H9 (cell line): ENCODE data around the gene LRRC8A. TPM values are rescaled to one million over a fixed set of nuclear protein-coding genes. Genes with fewer than 3 reads are reported as not detected.

ENCODE experiments used
- DNase-seq: peaks from one replicate; pipeline ENCODE4 v3.0.0-alpha.2; 2017
- H2AFZ ChIP-seq: one replicate; pipeline ENCODE4 v1.6.1; 2013; ENCODE audit warnings: mild to moderate bottlenecking, low read length, control low read depth, moderate library complexity
- H2AK5ac ChIP-seq: 2 replicates; pipeline ENCODE4 v1.6.1; 2013; ENCODE audit warnings: low read length, control low read depth, mixed read lengths; ENCODE audit not compliant: insufficient read length
- H2BK120ac ChIP-seq: one replicate; pipeline ENCODE4 v1.6.1; 2013; ENCODE audit warnings: low read depth, mild to moderate bottlenecking, low read length, control low read depth, inconsistent platforms; ENCODE audit not compliant: poor library complexity, severe bottlenecking
- H2BK12ac ChIP-seq: 2 replicates; pipeline ENCODE4 v1.6.1; 2013; ENCODE audit warnings: low read length, control low read depth, mixed read lengths, low read depth; ENCODE audit not compliant: insufficient read length
- H2BK15ac ChIP-seq: 2 replicates; pipeline ENCODE4 v1.6.1; 2013; ENCODE audit warnings: low read depth, low read length, control low read depth
- H2BK20ac ChIP-seq: one replicate; pipeline ENCODE4 v1.6.1; 2013; ENCODE audit warnings: low read depth, mild to moderate bottlenecking, low read length, control low read depth, inconsistent platforms; ENCODE audit not compliant: poor library complexity, severe bottlenecking
- H2BK5ac ChIP-seq: 2 replicates; pipeline ENCODE4 v1.6.1; 2013; ENCODE audit warnings: low read length, control low read depth, mixed read lengths; ENCODE audit not compliant: insufficient read length
- H3K14ac ChIP-seq: 2 replicates; pipeline ENCODE4 v1.6.1; 2013; ENCODE audit warnings: low read length, control low read depth; ENCODE audit not compliant: insufficient read depth
- H3K18ac ChIP-seq: 2 replicates; pipeline ENCODE4 v1.6.1; 2013; ENCODE audit warnings: low read depth, mild to moderate bottlenecking, mixed read lengths, low read length, control low read depth; ENCODE audit not compliant: insufficient read length
- H3K23ac ChIP-seq: 2 replicates; pipeline ENCODE4 v1.6.1; 2013; ENCODE audit warnings: low read length, control low read depth, mixed read lengths, low read depth; ENCODE audit not compliant: insufficient read length
- H3K23me2 ChIP-seq: 2 replicates; pipeline ENCODE4 v1.6.1; 2013; ENCODE audit warnings: low read depth, mild to moderate bottlenecking, mixed read lengths, low read length, control low read depth; ENCODE audit not compliant: insufficient read length, poor library complexity, severe bottlenecking
- H3K27ac ChIP-seq: 2 replicates; pipeline ENCODE4 v1.5.1; 2013; ENCODE audit warnings: low read length, control low read depth, mixed read lengths, low read depth; ENCODE audit not compliant: insufficient read length
- H3K27me3 ChIP-seq: 2 replicates; pipeline ENCODE4 v1.6.1; 2013; ENCODE audit warnings: low read length, control low read depth, inconsistent platforms; ENCODE audit not compliant: insufficient read depth
- H3K4ac ChIP-seq: 2 replicates; pipeline ENCODE4 v1.6.1; 2013; ENCODE audit warnings: low read depth, mild to moderate bottlenecking, control low read depth, inconsistent platforms, low read length, moderate library complexity
- H3K4me1 ChIP-seq: 2 replicates; pipeline ENCODE4 v1.6.1; 2013; ENCODE audit warnings: low read length, control low read depth, inconsistent platforms; ENCODE audit not compliant: insufficient read depth
- H3K4me2 ChIP-seq: 2 replicates; pipeline ENCODE4 v1.6.1; 2013; ENCODE audit warnings: low read length, control low read depth, mixed read lengths; ENCODE audit not compliant: insufficient read length, insufficient read depth
- H3K56ac ChIP-seq: 2 replicates; pipeline ENCODE4 v1.6.1; 2013; ENCODE audit warnings: low read depth, mild to moderate bottlenecking, mixed read lengths, low read length, control low read depth; ENCODE audit not compliant: insufficient read length
- H3K79me1 ChIP-seq: 2 replicates; pipeline ENCODE4 v1.6.1; 2013; ENCODE audit warnings: low read depth, mild to moderate bottlenecking, moderate library complexity, low read length, control low read depth, inconsistent platforms; ENCODE audit not compliant: insufficient read depth, poor library complexity, severe bottlenecking
- H3K79me2 ChIP-seq: 2 replicates; pipeline ENCODE4 v1.6.1; 2013; ENCODE audit warnings: low read length, control low read depth, inconsistent platforms; ENCODE audit not compliant: insufficient read depth
- H3K9ac ChIP-seq: 2 replicates; pipeline ENCODE4 v1.6.1; 2013; ENCODE audit warnings: low read length, control low read depth, mixed read lengths; ENCODE audit not compliant: insufficient read length; ENCODE audit errors: extremely low read depth
- H3K9me3 ChIP-seq: one replicate; pipeline ENCODE4 v1.6.1; 2013; ENCODE audit warnings: low read depth, low read length, inconsistent platforms; ENCODE audit not compliant: control insufficient read depth
- H3T11ph ChIP-seq: one replicate; pipeline ENCODE4 v1.6.1; 2013; ENCODE audit warnings: mild to moderate bottlenecking, low read length, control low read depth, inconsistent platforms
- H4K20me1 ChIP-seq: one replicate; pipeline ENCODE4 v1.6.1; 2013; ENCODE audit not compliant: control insufficient read depth, insufficient read length, insufficient read depth
- H4K5ac ChIP-seq: 2 replicates; pipeline ENCODE4 v1.6.1; 2013; ENCODE audit warnings: low read depth, mild to moderate bottlenecking, mixed read lengths, low read length, control low read depth; ENCODE audit not compliant: insufficient read length
- H4K8ac ChIP-seq: replicated peaks from 2 replicates; pipeline ENCODE4 v1.6.1; 2013; ENCODE audit warnings: low read length, control low read depth, mixed read lengths, low read depth; ENCODE audit not compliant: insufficient read length
- H4K91ac ChIP-seq: 2 replicates; pipeline ENCODE4 v1.6.1; 2013; ENCODE audit warnings: low read depth, mild to moderate bottlenecking, moderate library complexity, mixed read lengths, low read length, control low read depth; ENCODE audit not compliant: insufficient read length
- H3K27ac Mint-ChIP-seq, 3 experiments: 2 replicates in 2 of 3; 3 replicates in 1 of 3; pipeline ENCODE4 v1.8.0; 2020 to 2021; ENCODE audit warnings: mixed read lengths in 3 of 3, mild to moderate bottlenecking in 1 of 3, moderate library complexity in 1 of 3
- H3K27me3 Mint-ChIP-seq: 2 replicates; pipeline ENCODE4 v1.8.0; 2021; ENCODE audit warnings: low read depth, mild to moderate bottlenecking, moderate library complexity, mixed read lengths
- H3K36me3 Mint-ChIP-seq, 3 experiments: 2 replicates in 2 of 3; 3 replicates in 1 of 3; pipeline ENCODE4 v1.8.0; 2020 to 2021; ENCODE audit warnings: low read depth in 3 of 3, mixed read lengths in 3 of 3; ENCODE audit not compliant: insufficient read depth in 1 of 3
- H3K4me1 Mint-ChIP-seq, 2 experiments: 2 replicates each; pipeline ENCODE4 v1.8.0; 2020; ENCODE audit warnings: mixed read lengths in 2 of 2
- H3K4me3 Mint-ChIP-seq, 2 experiments: 2 replicates in 1 of 2; 3 replicates in 1 of 2; pipeline ENCODE4 v1.8.0; 2020 to 2021; ENCODE audit warnings: mild to moderate bottlenecking in 2 of 2, mixed read lengths in 2 of 2, moderate library complexity in 1 of 2
- H3K9me3 Mint-ChIP-seq, 2 experiments: 2 replicates in 1 of 2; 3 replicates in 1 of 2; pipeline ENCODE4 v1.8.0; 2020; ENCODE audit warnings: mild to moderate bottlenecking in 2 of 2, mixed read lengths in 2 of 2, moderate library complexity in 1 of 2
- CTCF ChIP-seq: fragments of 200-600 bp; sonication (generic); conservative IDR thresholded peaks from 3 replicates; pipeline ENCODE4 v1.8.0; 2021; ENCODE audit warnings: antibody characterized with exemption, mild to moderate bottlenecking
- WGBS: extraction: QIAGEN DNeasy Blood & Tissue Kit; methylation state at CpG from one replicate; pipeline ENCODE4 v1.1.7; 2013; ENCODE audit warnings: missing lambda C conversion rate, low lambda C conversion rate, mixed read lengths; ENCODE audit not compliant: insufficient read length; ENCODE audit errors: extremely low coverage; 5-methylcytosine and 5-hydroxymethylcytosine counted together
- total RNA-seq: library from RNA; stranded (reverse); gene quantifications from 2 replicates; pipeline ENCODE4 v1.2.1, GENCODE V29; 2021

Gene LRRC8A
- total RNA-seq, 1 experiment from 2014 or later, result 76.0 TPM

- H3K4me2 ChIP-seq, result no peak overlapping the region
- peaks cover 12% of the 10 kb centered on the region; the same call in 1 of the 2 replicates for H3K4me1 ChIP-seq
- no peak overlapping the region for H3T11ph ChIP-seq
- no peak overlapping the region for H3K18ac ChIP-seq
- Mint-ChIP-seq H3K4me3 (peak overlapping the region in 1 of 2 experiments; percentile 51; a peak in 3 of 5 replicates), H3K9me3 (no peaks in the 10 kb centered on the region), H3K27ac (peak overlapping the region in 2 of 3 experiments; percentile 78 to 85; a peak in 6 of 7 replicates), H3K4me1 (peaks cover 39 to 46% of the 10 kb centered on the region in 2 experiments), H3K27me3 (peaks cover 2% of the 10 kb centered on the region; the same call in 1 of the 2 replicates), H3K36me3 (peaks cover 33 to 54% (median 38%) of the 10 kb centered on the region in 3 experiments)
- no peak overlapping the region for H4K5ac ChIP-seq
- no CpG with 5 or more reads among the region's 8 CpGs for WGBS
- no peaks in the 10 kb centered on the region for H3K9me3 ChIP-seq
- peaks cover 4% of the 10 kb centered on the region for H3K79me1 ChIP-seq
- no peak overlapping the region for H3K23ac ChIP-seq
- H4K20me1 ChIP-seq, result no peaks in the 10 kb centered on the region
- no peak overlapping the region for H2BK5ac ChIP-seq
- no peak overlapping the region for H2AFZ ChIP-seq
- H3K27me3 ChIP-seq, result no peaks in the 10 kb centered on the region
- no peak overlapping the region for H3K56ac ChIP-seq
- no peak overlapping the region for H4K91ac ChIP-seq
- H3K9ac ChIP-seq, result no peak overlapping the region
- no peak overlapping the region for H3K4ac ChIP-seq
- H3K14ac ChIP-seq, result no peak overlapping the region
- no peak for DNase-seq
- H2BK15ac ChIP-seq, result no peak overlapping the region
- TF ChIP-seq CTCF, result no peak
- H2BK12ac ChIP-seq, result no peak overlapping the region
- H3K79me2 ChIP-seq, result peaks cover 39% of the 10 kb centered on the region; the same call in 1 of the 2 replicates
- peaks cover 11% of the 10 kb centered on the region for H3K23me2 ChIP-seq
- H3K27ac ChIP-seq, result no peak overlapping the region
- no peak overlapping the region for H2BK20ac ChIP-seq
- H4K8ac ChIP-seq, result no peak overlapping the region
- H2AK5ac ChIP-seq, result no peak overlapping the region
- no peak overlapping the region for H2BK120ac ChIP-seq
Measured at GRCh38 chr9:128885376-128885775, 3.4 kb downstream of the LRRC8A start.
